ENCODE data around the gene STAC3. TPM values are rescaled to one million over a fixed set of nuclear protein-coding genes. Genes with fewer than 3 reads are reported as not detected.

STAC3 gene
- total and polyA plus RNA-seq, 9 of the 15 experiments (the other 6 are each of a cell fraction or from before 2014, with no cell fraction given) = 0.45 to 6.4 (median 3.3) TPM

- Histone ChIP-seq H3K27me3 (ENCODE audit: control insufficient read depth in 2 of 2, insufficient read depth in 2 of 2, low read length in 2 of 2) (peaks cover 28 to 77% of the 10 kb centered on the region in 2 experiments; a peak in 4 of 5 replicates), H4K20me1 (replicated peaks; ENCODE audit: control insufficient read depth, insufficient read depth, low read length) (peaks cover 14% of the 10 kb centered on the region), H3K4me2 (ENCODE audit: insufficient read depth, low read length) (no peak overlapping the region), H3K27ac (ENCODE audit: extremely low read depth, low read depth, low read length) (no peak overlapping the region), H3K9me3 (replicated peaks; ENCODE audit: control insufficient read depth, insufficient read depth, low read depth, low read length) (no peaks in the 10 kb centered on the region), H3K36me3 (ENCODE audit: control insufficient read depth, insufficient read depth, low read length) (no peaks in the 10 kb centered on the region), H2AFZ (ENCODE audit: low read depth, low read length) (no peak overlapping the region), H3K4me3 (no peak overlapping the region), H3K9me1 (ENCODE audit: control insufficient read depth, insufficient read depth, low read length) (peaks cover 2% of the 10 kb centered on the region), H3K9ac (ENCODE audit: insufficient read depth in 1 of 2, low read depth in 2 of 2, low read length in 2 of 2) (no peak overlapping the region; a peak in 1 of 4 replicates), H3K4me1 (replicated peaks in 1 of 2; ENCODE audit: control insufficient read depth in 2 of 2, insufficient read depth in 2 of 2, low read length in 2 of 2) (peaks cover 4 to 45% of the 10 kb centered on the region in 2 experiments; a peak in 3 of 5 replicates), H3K79me2 (ENCODE audit: control insufficient read depth, insufficient read depth, low read length) (no peaks in the 10 kb centered on the region)
- CTCF ChIA-PET (ENCODE audit: low intra/inter-chr PET ratio) = interaction anchor here (1.1 kb wide), 1 partner anchor 30 kb away, joined by 5 read pairs; no protein-coding TSS in a partner anchor
- BruUV-seq (replicated peaks) = no TSS peak
- intact Hi-C loops (cut with micrococcal nuclease) (no loop called here), in situ Hi-C loops (cut with MboI) (loop anchor here (5.0 kb wide), 1 partner anchor 34 kb away; no protein-coding TSS in a partner anchor)
- FAIRE-seq = no peak
- ATAC-seq = no peak; the same call in 2 of the 3 replicates
- 12% methylated on average over 22 of the region's 22 CpGs for WGBS (ENCODE audit: insufficient coverage, low coverage, missing lambda C conversion rate)
- TF ChIP-seq ZNF41 (CRISPR knock-in tag; conservative IDR thresholded peaks at IDR 0.05) = no peak
- TF ChIP-seq TAF1 (IDR thresholded peaks at IDR 0.05; ENCODE audit: control insufficient read depth, extremely low read depth, insufficient read depth, low read length, severe bottlenecking) = no peak
- TF ChIP-seq THAP7 (CRISPR knock-in tag; IDR thresholded peaks at IDR 0.05) = no peak
- TF ChIP-seq REST (IDR thresholded peaks at IDR 0.05; ENCODE audit: borderline replicate concordance) = no peak
- TF ChIP-seq REST (CRISPR knock-in tag; IDR thresholded peaks at IDR 0.05; ENCODE audit: low read depth) = no peak
- TF ChIP-seq IRF2 (CRISPR knock-in tag; IDR thresholded peaks at IDR 0.05) = no peak
- TF ChIP-seq ZNF561 (CRISPR knock-in tag; conservative IDR thresholded peaks at IDR 0.05) = no peak
- no peak for TF ChIP-seq LARP7 (IDR thresholded peaks at IDR 0.05)
- TF ChIP-seq NONO (IDR thresholded peaks at IDR 0.05; ENCODE audit: low read depth in 2 of 2, low read length in 1 of 2) = no peak
- no peak for TF ChIP-seq CREB5 (CRISPR knock-in tag; IDR thresholded peaks at IDR 0.05)
- no peak for TF ChIP-seq TBL1XR1 (IDR thresholded peaks at IDR 0.05; ENCODE audit: low read length in 2 of 2)
- no peak for DNase-seq (ENCODE audit: extremely low read depth in 1 of 4, low spot score in 3 of 4)
- POLR2A ChIA-PET = interaction anchor here (0.8 kb wide), 1 partner anchor 12 kb away, joined by 3 read pairs; no protein-coding TSS in a partner anchor
These were observed 42.2 kb downstream of the STAC3 start for GRCh38 chr12:57208631-57209282.
